Ishikawa (cell line): ENCODE measurements around the gene PIP5K1C.

Source experiments
- TAF1 ChIP-seq: IDR thresholded peaks from 2 replicates; pipeline ENCODE4 v1.6.1; 2012; ENCODE audit warnings: low read depth, mild to moderate bottlenecking
- TCF12 ChIP-seq: IDR thresholded peaks from 2 replicates; pipeline ENCODE4 v1.6.1; 2012; ENCODE audit warnings: low read depth
- ZBTB7A ChIP-seq: IDR thresholded peaks from 2 replicates; pipeline ENCODE4 v1.6.1; 2012; ENCODE audit warnings: low read depth

DNA sequence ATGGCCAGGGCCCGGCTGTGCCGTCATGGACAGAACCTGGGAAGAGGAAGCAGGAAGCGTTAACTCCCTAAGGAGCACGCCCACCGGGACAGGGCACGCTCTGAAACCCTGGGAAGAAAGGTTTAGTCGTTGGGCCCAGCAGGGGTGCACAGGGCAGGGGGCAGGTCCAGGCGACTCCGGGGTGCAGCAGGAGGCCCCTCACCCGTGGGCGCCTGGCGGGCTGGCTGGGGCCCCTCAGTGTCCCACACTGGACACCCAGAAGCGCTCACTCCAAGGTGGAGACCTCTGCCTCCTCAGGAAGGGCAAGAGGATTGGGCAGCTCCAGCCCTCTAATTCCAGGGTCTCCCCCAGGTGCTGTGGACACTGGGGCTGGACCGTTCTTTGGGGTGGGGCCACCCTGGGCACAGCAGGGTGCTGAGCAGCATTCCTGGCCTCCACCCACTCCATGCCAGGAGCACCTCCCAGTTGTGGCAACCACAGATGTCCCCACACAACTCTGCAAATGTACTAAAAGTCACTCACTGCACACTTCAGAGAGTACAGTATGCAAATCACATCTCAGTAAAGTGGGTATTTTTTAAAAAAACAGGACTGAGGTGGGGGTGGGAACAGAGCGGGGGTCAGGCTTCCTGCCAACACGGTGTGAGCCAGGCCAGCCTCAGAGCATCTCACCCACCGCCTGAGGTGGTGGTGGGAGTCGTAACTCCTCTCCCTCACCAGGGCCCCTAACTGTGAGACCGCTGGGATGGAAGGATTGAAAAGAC lies 35.2 kb downstream of the PIP5K1C start:
- no peak for TF ChIP-seq ZBTB7A
- TF ChIP-seq TCF12 = no peak
- TF ChIP-seq TAF1 = no peak
